CD14-positive monocyte (primary cell): ENCODE results near the gene GRB7. TPM values are rescaled to one million over a fixed set of nuclear protein-coding genes. Genes with fewer than 3 reads are reported as not detected.

Source experiments
- DNase-seq, 3 donors: peaks; one replicate each; pipeline ENCODE4 v3.0.0-alpha.2; 2011 to 2022
- H2AFZ ChIP-seq: 2 replicates; pipeline ENCODE4 v1.6.0; 2012; ENCODE audit warnings: mild to moderate bottlenecking, low read depth, low read length, inconsistent platforms; ENCODE audit not compliant: insufficient read depth, poor library complexity, severe bottlenecking
- H3K27ac ChIP-seq, 2 donors: 1 replicate in 1 of 2; 2 replicates in 1 of 2; pipeline ENCODE4 v1.5.1; 2012 to 2013; ENCODE audit warnings: low read length in 2 of 2, control low read depth in 1 of 2, inconsistent platforms in 1 of 2, low read depth in 1 of 2, mild to moderate bottlenecking in 1 of 2
- H3K27me3 ChIP-seq, 2 donors: one replicate each; pipeline versions ENCODE4 v1.6.0 to v1.6.1; 2011 to 2013; ENCODE audit warnings: low read length in 2 of 2; ENCODE audit not compliant: control insufficient read depth in 2 of 2, insufficient read depth in 2 of 2
- H3K36me3 ChIP-seq, 2 donors: replicated peaks in 1 of 2; 1 replicate in 1 of 2; 2 replicates in 1 of 2; pipeline versions ENCODE4 v1.5.1 to v1.6.1; 2012 to 2013; ENCODE audit warnings: low read length in 2 of 2, control low read depth in 1 of 2, inconsistent platforms in 1 of 2, mild to moderate bottlenecking in 1 of 2; ENCODE audit not compliant: insufficient read depth in 2 of 2, control insufficient read depth in 1 of 2
- H3K4me1 ChIP-seq, 2 donors: 1 replicate in 1 of 2; 2 replicates in 1 of 2; pipeline versions ENCODE4 v1.5.1 to v1.6.1; 2012 to 2013; ENCODE audit warnings: low read length in 2 of 2, control low read depth in 1 of 2, inconsistent platforms in 1 of 2, mild to moderate bottlenecking in 1 of 2, moderate library complexity in 1 of 2; ENCODE audit not compliant: insufficient read depth in 2 of 2, control insufficient read depth in 1 of 2
- H3K4me2 ChIP-seq: replicated peaks from 2 replicates; pipeline ENCODE3; 2012; ENCODE audit warnings: low read length, moderate library complexity, mild to moderate bottlenecking; ENCODE audit not compliant: poor library complexity, severe bottlenecking; ENCODE audit errors: extremely low read depth
- H3K4me3 ChIP-seq, 3 experiments: fragments of 200-600 bp in 1 of 3; sonication (generic) in 1 of 3; replicated peaks in 1 of 3; 1 replicate in 2 of 3; 2 replicates in 1 of 3; pipeline ENCODE4 v1.5.1; 2011 to 2013; ENCODE audit warnings: low read length in 3 of 3, mild to moderate bottlenecking in 3 of 3, control low read depth in 2 of 3, low read depth in 2 of 3, inconsistent platforms in 1 of 3, moderate library complexity in 1 of 3
- H3K79me2 ChIP-seq: 2 replicates; pipeline ENCODE4 v1.6.0; 2012; ENCODE audit warnings: mild to moderate bottlenecking, control low read depth, inconsistent platforms, low read length, moderate library complexity; ENCODE audit not compliant: insufficient read depth
- H3K9ac ChIP-seq: 2 replicates; pipeline ENCODE4 v1.6.0; 2017; ENCODE audit warnings: low read length, mild to moderate bottlenecking; ENCODE audit not compliant: insufficient read depth, poor library complexity, severe bottlenecking
- H3K9me3 ChIP-seq, 2 donors: replicated peaks in 1 of 2; 1 replicate in 1 of 2; 2 replicates in 1 of 2; pipeline versions ENCODE4 v1.5.1 to v1.6.1; 2012 to 2013; ENCODE audit warnings: low read length in 2 of 2, control low read depth in 1 of 2; ENCODE audit not compliant: control insufficient read depth in 1 of 2, insufficient read depth in 1 of 2
- H4K20me1 ChIP-seq: 2 replicates; pipeline ENCODE4 v1.6.0; 2012; ENCODE audit warnings: mild to moderate bottlenecking, low read length, control low read depth, moderate library complexity; ENCODE audit not compliant: insufficient read depth
- H3K27ac Mint-ChIP-seq, 7 donors: one replicate each; pipeline ENCODE4 v1.8.0; 2020; ENCODE audit warnings: mild to moderate bottlenecking in 7 of 7, mixed read lengths in 7 of 7, moderate library complexity in 6 of 7, inconsistent platforms in 2 of 7
- H3K27me3 Mint-ChIP-seq, 3 donors: one replicate each; pipeline ENCODE4 v1.8.0; 2021 to 2022; ENCODE audit warnings: low read depth in 3 of 3, mild to moderate bottlenecking in 3 of 3, mixed read lengths in 3 of 3, moderate library complexity in 3 of 3, inconsistent platforms in 1 of 3
- H3K36me3 Mint-ChIP-seq, 2 donors: one replicate each; pipeline ENCODE4 v1.8.0; 2020; ENCODE audit warnings: mixed read lengths in 2 of 2, inconsistent platforms in 1 of 2, mild to moderate bottlenecking in 1 of 2
- H3K4me1 Mint-ChIP-seq: one replicate; pipeline ENCODE4 v1.8.0; 2020; ENCODE audit warnings: mild to moderate bottlenecking, mixed read lengths
- H3K4me3 Mint-ChIP-seq, 2 donors: one replicate each; pipeline ENCODE4 v1.8.0; 2020; ENCODE audit warnings: mild to moderate bottlenecking in 2 of 2, mixed read lengths in 2 of 2, moderate library complexity in 1 of 2
- H3K9me3 Mint-ChIP-seq, 7 donors: one replicate each; pipeline ENCODE4 v1.8.0; 2020 to 2022; ENCODE audit warnings: mixed read lengths in 7 of 7, mild to moderate bottlenecking in 6 of 7, moderate library complexity in 6 of 7, inconsistent platforms in 2 of 7
- CTCF ChIP-seq: fragments of 200-600 bp; IDR thresholded peaks from one replicate; pipeline ENCODE4 v1.8.0; 2022; ENCODE audit warnings: antibody characterized with exemption, mild to moderate bottlenecking
- WGBS: methylation state at CpG from one replicate; pipeline ENCODE4 v1.1.5; 2013; ENCODE audit warnings: missing lambda C conversion rate; ENCODE audit not compliant: insufficient coverage; 5-methylcytosine and 5-hydroxymethylcytosine counted together
- intact Hi-C, 2 donors: fragments of 100-400 bp; cut with micrococcal nuclease; formaldehyde crosslinking; loops; one replicate each; pipeline versions ENCODE4 v1.15.0 to v1.15.1; 2023
- polyA plus RNA-seq, 3 donors: library from polyadenylated mRNA; depleted of rRNA in 1 of 3; unstranded in 2 of 3; stranded (reverse) in 1 of 3; fragments of 300-500 nt in 2 of 3; fragments of >200 nt in 1 of 3; fragmentation: Illumina TruSeq in 2 of 3; gene quantifications; 1 replicate in 2 of 3; 2 replicates in 1 of 3; pipeline ENCODE4 v1.2.3, GENCODE V29; 2012 to 2021

Gene GRB7
- polyA plus RNA-seq, 3 donors: not detected

DNA sequence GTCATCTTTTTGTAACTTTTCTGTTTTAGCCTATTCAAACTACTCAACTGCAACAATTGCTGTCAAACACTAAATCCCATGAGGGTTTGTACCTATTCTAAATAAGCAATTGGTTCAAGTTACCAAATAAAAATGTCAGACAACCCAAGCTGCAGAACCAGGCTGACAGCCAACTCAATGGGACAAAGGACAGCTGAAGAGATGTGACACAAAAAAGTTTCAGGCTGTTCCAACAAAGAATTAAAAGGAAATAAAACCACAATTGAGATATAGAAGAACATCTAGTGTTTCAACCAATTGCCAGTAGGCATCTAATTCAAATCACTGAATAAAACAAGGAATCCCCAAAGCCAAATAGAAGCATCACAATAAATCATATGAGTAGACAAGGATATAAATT, 49.3 kb downstream of the GRB7 start:
- Mint-ChIP-seq H3K36me3 (peaks cover 0 to 3% of the 10 kb centered on the region in 2 donors), H3K27me3 (peaks cover 17 to 44% (median 33%) of the 10 kb centered on the region in 3 donors), H3K4me1 (peaks cover 13% of the 10 kb centered on the region), H3K4me3 (peak overlapping the region in 1 of 2 donors; percentile 13), H3K9me3 (peaks cover 0 to 3% (median 0%) of the 10 kb centered on the region in 7 donors), H3K27ac (no peak overlapping the region)
- Histone ChIP-seq H3K9ac (no peak overlapping the region), H3K79me2 (no peaks in the 10 kb centered on the region), H3K9me3 (no peaks in the 10 kb centered on the region), H3K27me3 (peaks cover 26 to 48% of the 10 kb centered on the region in 2 donors), H3K4me3 (no peak overlapping the region), H3K27ac (no peak overlapping the region), H3K4me1 (peaks cover 11 to 13% of the 10 kb centered on the region in 2 donors), H4K20me1 (no peaks in the 10 kb centered on the region), H2AFZ (no peak overlapping the region), H3K36me3 (no peaks in the 10 kb centered on the region), H3K4me2 (no peak overlapping the region)
- DNase-seq: no peak
- intact Hi-C loops: no loop called here
- TF ChIP-seq CTCF: no peak

GRCh38 chr17:39787743-39788484, 50.2 kb downstream of the GRB7 start:
- Mint-ChIP-seq H3K36me3 (peaks cover 0 to 3% of the 10 kb centered on the region in 2 donors), H3K27ac (no peak overlapping the region), H3K9me3 (peaks cover 0 to 3% (median 0%) of the 10 kb centered on the region in 7 donors), H3K4me3 (peak overlapping the region in 1 of 2 donors; percentile 4), H3K4me1 (peaks cover 5% of the 10 kb centered on the region), H3K27me3 (peaks cover 21 to 49% (median 35%) of the 10 kb centered on the region in 3 donors)
- 82% methylated on average over 6 of the region's 8 CpGs for WGBS
- TF ChIP-seq CTCF: no peak
- H3K36me3 ChIP-seq: no peaks in the 10 kb centered on the region
- no peak overlapping the region for H3K27ac ChIP-seq
- DNase-seq: no peak
- no peaks in the 10 kb centered on the region for H3K79me2 ChIP-seq
- no peak overlapping the region for H2AFZ ChIP-seq
- H3K27me3 ChIP-seq: peaks cover 31 to 56% of the 10 kb centered on the region in 2 donors
- no peak overlapping the region for H3K9ac ChIP-seq
- intact Hi-C loops: no loop called here
- peaks cover 3 to 5% of the 10 kb centered on the region in 2 donors for H3K4me1 ChIP-seq
- no peak overlapping the region for H3K4me2 ChIP-seq
- no peaks in the 10 kb centered on the region for H3K9me3 ChIP-seq
- H3K4me3 ChIP-seq: no peak overlapping the region
- H4K20me1 ChIP-seq: no peaks in the 10 kb centered on the region
